Fibroblast of pulmonary artery (primary cell): Measurements from ENCODE around the gene LCOR.

Experiments
- DNase-seq: peaks from one replicate; pipeline ENCODE4 v3.0.0-alpha.2; 2010; ENCODE audit warnings: low read depth
- H3K4me3 ChIP-seq: replicated peaks from 2 replicates; pipeline ENCODE4 v1.5.1; 2011; ENCODE audit warnings: low read depth, mild to moderate bottlenecking, control low read depth, low read length, moderate library complexity
- TF ChIP-seq, protein P1 (sequence below): IDR thresholded peaks from 2 replicates; pipeline ENCODE4 v1.5.1; 2011; ENCODE audit warnings: mild to moderate bottlenecking, control low read depth, low read length, inconsistent platforms; ENCODE audit errors: missing control alignments

LCOR gene

DNA sequence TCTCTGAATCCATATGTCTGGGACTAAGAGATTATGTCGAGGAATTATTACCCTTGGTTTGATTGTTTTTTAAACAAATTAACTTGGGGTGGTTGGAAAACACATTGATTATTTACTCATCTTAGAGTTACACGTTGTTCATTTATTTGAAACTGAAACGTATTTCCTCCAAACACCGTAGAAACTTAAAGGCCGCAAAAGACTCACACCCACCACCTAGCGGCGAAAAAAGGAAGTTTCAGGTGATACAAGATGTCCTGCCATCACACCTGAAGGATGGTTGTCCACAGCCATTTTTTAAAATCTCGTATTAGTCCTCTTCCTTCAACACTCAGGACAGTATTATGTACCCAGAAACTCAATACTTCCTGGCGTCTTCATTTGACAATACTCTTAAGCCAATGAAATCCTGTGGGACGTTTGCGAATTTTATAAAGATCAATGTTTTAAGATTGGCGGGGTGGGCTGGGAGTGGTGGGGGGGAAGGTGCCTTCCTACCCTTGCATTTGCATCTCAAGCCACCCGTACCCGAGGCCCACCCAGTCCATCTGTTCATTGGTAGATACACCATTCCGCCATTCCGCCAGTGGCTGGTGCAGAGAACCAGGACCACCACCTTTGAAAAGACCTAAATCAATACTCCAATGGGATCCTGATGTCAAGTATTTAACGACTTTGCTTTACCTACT lies 1.4 kb upstream of the LCOR start:
- TF ChIP-seq, protein P1, sequence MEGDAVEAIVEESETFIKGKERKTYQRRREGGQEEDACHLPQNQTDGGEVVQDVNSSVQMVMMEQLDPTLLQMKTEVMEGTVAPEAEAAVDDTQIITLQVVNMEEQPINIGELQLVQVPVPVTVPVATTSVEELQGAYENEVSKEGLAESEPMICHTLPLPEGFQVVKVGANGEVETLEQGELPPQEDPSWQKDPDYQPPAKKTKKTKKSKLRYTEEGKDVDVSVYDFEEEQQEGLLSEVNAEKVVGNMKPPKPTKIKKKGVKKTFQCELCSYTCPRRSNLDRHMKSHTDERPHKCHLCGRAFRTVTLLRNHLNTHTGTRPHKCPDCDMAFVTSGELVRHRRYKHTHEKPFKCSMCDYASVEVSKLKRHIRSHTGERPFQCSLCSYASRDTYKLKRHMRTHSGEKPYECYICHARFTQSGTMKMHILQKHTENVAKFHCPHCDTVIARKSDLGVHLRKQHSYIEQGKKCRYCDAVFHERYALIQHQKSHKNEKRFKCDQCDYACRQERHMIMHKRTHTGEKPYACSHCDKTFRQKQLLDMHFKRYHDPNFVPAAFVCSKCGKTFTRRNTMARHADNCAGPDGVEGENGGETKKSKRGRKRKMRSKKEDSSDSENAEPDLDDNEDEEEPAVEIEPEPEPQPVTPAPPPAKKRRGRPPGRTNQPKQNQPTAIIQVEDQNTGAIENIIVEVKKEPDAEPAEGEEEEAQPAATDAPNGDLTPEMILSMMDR = peak; percentile 99
- peak; percentile 84 for DNase-seq
- H3K4me3 ChIP-seq = no peak overlapping the region

DNA sequence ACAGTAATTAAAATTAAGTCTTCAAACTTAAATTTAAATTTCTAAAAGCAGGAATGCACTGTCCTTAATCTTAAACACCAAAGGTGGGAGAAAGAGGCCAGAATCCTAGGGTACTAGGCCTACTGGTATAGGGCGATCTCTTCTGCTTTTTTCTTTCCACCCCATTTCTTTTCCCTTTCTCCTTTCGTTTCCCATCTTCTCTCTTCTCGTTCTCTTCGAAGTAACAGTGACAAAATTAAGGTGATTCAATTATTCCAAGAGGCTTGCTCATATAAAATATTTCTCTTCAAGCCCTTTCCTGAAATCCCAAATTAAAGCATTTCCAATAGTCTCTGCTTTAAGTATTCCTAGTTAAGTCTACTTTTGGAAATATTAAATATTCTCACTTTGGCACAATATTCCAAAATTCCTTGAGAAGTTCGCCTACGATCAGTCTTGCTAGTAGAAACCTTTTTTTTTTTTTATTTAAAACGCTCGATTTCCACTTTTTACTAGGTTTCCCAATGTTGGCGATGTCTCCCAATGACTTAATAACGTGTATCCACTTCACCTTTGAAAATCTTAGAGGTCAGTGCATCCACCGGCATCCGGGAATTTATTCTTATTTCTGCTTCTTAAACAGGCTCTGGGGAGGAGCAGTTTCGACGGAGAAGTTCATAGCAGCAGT lies 765 bp upstream of the LCOR start:
- TF ChIP-seq, protein P1 = no peak
- no peak for DNase-seq
- peak overlapping the region; percentile 60 for H3K4me3 ChIP-seq

DNA sequence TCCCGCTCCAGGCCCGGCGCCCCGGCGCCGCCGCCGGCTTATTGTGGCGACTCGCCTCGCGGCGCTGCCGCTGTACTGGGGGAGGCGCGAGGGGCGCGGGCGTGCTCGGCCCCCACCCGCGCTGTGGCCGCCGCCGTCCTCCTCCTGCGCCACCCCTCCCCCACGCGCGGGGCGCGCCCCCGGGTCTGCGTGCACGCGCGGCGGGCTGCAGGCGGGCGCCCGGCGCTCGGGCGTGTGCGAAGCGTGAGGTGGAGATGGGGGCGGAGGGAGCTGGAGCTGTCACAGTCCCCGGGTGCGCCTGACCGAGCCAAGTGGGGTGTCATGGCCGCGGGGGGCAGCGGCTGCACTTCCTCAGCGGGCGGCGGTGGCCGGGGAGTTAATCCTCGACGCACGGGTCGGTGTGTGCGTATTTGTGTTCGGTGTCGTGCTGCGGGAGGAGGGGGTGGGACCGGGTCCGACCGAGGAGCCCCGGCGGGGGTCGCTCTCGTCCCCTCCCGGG lies 672 bp downstream of the LCOR start:
- peak overlapping the region; percentile 77 for H3K4me3 ChIP-seq
- TF ChIP-seq, protein P1 = no peak
- peak; percentile 80 for DNase-seq

DNA sequence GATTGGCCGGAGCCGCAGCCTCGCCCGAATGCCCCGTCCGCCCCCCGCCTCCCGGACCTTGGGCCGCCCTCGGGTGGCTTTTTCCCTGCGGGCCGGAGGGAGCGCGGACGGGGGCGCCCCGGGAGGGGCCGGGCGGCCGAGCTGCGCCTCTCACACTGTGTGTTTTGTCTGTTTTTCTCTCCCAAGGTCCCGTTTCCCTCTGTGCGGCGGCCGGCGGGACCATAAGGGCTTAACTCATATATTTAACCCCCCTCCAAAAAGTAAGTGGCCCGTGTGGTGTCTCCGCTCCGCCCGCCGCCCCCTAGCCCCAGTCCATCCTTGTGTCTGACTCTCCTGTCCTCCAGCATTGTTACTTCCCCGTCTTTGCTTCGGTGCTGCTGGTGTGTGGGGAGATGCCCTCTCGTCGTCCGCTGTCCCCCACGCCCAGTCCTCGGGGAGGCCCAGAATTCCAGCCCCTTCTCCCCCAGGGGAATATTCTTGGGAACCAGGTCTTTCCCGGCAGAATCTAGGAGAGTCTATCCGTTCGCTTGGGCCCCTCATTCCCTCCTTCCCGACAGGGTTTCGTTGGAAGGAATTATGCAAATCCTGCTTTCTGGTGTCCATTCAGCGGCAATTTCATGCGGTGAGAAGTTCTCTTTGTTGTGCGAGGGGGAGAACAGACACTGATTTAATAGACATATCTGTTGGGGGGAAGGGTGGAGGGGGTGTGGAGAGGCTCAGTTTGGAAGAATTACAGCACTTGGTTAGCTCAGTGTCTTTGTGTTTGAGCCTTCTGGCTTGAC lies 1.3 kb downstream of the LCOR start:
- peak overlapping the region; percentile 77 for H3K4me3 ChIP-seq
- peak; percentile 55 for DNase-seq
- TF ChIP-seq, protein P1 = no peak

DNA sequence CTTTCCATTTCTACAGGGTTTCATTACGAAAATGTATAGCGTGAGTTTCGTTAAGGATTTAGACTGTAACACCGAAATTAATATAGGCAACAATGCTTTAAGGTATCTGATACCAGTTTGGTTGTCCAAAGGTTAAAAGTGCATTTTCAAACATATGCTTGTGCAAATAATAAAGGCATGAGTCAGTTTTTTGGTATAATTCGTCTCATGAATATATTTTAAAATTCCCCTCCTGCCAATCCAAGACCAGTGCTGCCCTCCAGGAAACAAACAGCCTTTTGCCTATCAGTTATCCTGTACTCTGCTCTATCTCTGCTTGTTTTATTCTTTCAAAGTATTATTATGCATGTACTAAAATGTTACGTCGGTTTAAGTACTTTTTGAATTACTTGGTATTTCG lies 2.0 kb downstream of the LCOR start:
- H3K4me3 ChIP-seq = peak overlapping the region; percentile 77
- DNase-seq = no peak
- TF ChIP-seq, protein P1 = no peak

DNA sequence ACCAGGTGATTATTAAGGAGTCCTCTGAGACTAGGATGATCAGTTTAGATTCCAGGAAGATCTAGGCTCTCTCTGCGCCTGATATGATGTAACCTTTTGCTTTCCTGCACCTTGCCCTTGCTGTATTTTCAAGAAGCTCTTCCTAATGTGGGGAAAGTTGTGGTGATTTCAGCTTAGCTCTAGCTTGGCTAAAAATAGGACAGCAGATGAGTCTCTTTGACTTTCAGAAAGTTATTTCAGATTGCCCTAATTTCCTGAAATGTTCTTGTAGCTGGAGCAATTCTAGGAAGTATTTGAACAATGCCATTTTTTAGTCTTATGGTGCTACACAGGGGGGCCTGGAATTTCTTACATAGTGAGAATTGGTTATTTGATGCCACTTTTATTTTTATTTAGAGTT lies 3.8 kb downstream of the LCOR start:
- H3K4me3 ChIP-seq = no peak overlapping the region
- TF ChIP-seq, protein P1 = no peak
- no peak for DNase-seq
